Upper lobe of left lung (tissue), 6 donors: ENCODE results near the gene NUDCD3. TPM values are rescaled to one million over a fixed set of nuclear protein-coding genes. Genes with fewer than 3 reads are reported as not detected.

Experiments used
- ATAC-seq, 2 donors: fragments of 200-7000 bp; cut with Tn5 transposase; one replicate each; pipeline ENCODE4 v1.9.1; 2022; ENCODE audit warnings: mild to moderate bottlenecking in 2 of 2, moderate library complexity in 2 of 2; ENCODE audit not compliant: low FRiP score in 2 of 2
- DNase-seq, 2 donors: peaks; one replicate each; pipeline ENCODE4 v3.0.0-alpha.2; 2019 to 2020
- H3K27ac ChIP-seq, 4 donors: fragments of 200-600 bp; sonication (generic); one replicate each; pipeline ENCODE4 v1.5.1; 2016 to 2019
- H3K27me3 ChIP-seq, 4 donors: fragments of 200-600 bp; sonication (generic); one replicate each; pipeline ENCODE4 v1.5.1; 2017 to 2019
- H3K36me3 ChIP-seq, 4 donors: fragments of 200-600 bp; sonication (generic); one replicate each; pipeline ENCODE4 v1.5.1; 2016 to 2019
- H3K4me1 ChIP-seq, 4 donors: fragments of 200-600 bp; sonication (generic); one replicate each; pipeline ENCODE4 v1.5.1; 2018 to 2019
- H3K4me3 ChIP-seq, 4 donors: fragments of 200-600 bp; sonication (generic); one replicate each; pipeline ENCODE4 v1.5.1; 2017 to 2019; ENCODE audit warnings: mild to moderate bottlenecking in 2 of 4, moderate library complexity in 1 of 4
- H3K9me3 ChIP-seq, 4 donors: fragments of 200-600 bp; sonication (generic); one replicate each; pipeline ENCODE4 v1.5.1; 2018 to 2019
- EP300 ChIP-seq, 4 donors: sonication (generic); formaldehyde crosslinking; IDR thresholded peaks; one replicate each; pipeline ENCODE4 v1.5.1; 2017; ENCODE audit warnings: antibody characterized with exemption in 4 of 4, control low read depth in 2 of 4
- POLR2A ChIP-seq, 4 donors: fragments of 450-650 bp; IDR thresholded peaks; one replicate each; pipeline ENCODE4 v1.5.1; 2016 to 2017; ENCODE audit warnings: antibody characterized with exemption in 4 of 4, mild to moderate bottlenecking in 2 of 4
- POLR2AphosphoS5 ChIP-seq, 2 donors: sonication (generic); formaldehyde crosslinking; IDR thresholded peaks; one replicate each; pipeline ENCODE4 v1.5.1; 2017; ENCODE audit warnings: antibody characterized with exemption in 2 of 2
- WGBS, 2 donors: methylation state at CpG; one replicate each; pipeline ENCODE4 v1.1.5; 2017 to 2018; 5-methylcytosine and 5-hydroxymethylcytosine counted together
- total RNA-seq, 6 donors: library from RNA; depleted of rRNA in 4 of 6; stranded (reverse); fragments of >200 nt in 4 of 6; gene quantifications; one replicate each; pipeline versions ENCODE4 v1.1.0 to v1.2.1, GENCODE V29; 2016 to 2021
- TF ChIP-seq, protein P1 (sequence below), 6 experiments: fragments of 450-650 bp in 4 of 6; fragments of 200-600 bp in 2 of 6; sonication (generic) in 2 of 6; IDR thresholded peaks; one replicate each; pipeline ENCODE4 v1.5.1; 2016 to 2019; ENCODE audit warnings: antibody characterized with exemption in 6 of 6
- donor health status: DM: no; HTN: no; CAD: no; lungs with moderate emphysema.
- donor health status: DM: no; HTN: yes; CAD: no; lungs with severe emphysema.

The NUDCD3 gene
- total RNA-seq, 6 donors from 2014 or later: 48.5 to 104 (median 56.3) TPM

DNA sequence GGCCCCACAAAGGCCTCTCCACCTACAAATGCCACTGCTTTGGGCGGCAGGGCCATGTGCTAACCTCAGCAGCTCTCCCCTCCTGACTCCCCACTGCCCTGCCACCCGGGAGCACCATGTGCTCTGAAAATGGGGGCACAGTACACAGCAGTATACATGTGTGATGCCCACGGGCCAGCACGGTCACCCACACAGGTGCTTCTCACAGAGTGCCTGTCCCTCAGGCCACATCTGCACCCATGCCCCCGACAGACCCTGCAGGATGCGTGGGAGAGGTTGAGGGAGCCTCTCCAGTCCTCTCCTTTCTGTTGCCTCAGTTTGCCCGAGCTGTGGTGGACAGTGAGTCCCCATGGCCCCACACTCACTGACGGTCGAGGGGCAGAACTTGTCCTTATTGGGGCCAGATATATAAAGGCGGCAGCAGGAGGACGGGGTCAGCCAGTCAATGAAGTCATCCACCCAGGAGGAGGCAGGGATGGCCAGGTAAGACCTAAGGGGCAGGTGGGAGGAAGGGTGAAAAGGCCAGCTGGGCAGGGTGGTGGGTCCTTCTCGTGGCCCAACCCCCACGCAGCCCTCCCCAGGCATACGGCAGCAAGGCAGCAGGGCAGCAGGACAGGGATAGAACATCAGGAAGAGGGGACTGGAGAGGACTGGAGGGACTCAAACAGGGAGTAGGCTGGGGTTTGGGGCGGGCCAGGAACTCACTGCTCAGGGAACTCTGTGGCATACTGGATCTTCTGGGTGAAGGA, 31.1 kb upstream of the NUDCD3 start:
- TF ChIP-seq, protein P1, sequence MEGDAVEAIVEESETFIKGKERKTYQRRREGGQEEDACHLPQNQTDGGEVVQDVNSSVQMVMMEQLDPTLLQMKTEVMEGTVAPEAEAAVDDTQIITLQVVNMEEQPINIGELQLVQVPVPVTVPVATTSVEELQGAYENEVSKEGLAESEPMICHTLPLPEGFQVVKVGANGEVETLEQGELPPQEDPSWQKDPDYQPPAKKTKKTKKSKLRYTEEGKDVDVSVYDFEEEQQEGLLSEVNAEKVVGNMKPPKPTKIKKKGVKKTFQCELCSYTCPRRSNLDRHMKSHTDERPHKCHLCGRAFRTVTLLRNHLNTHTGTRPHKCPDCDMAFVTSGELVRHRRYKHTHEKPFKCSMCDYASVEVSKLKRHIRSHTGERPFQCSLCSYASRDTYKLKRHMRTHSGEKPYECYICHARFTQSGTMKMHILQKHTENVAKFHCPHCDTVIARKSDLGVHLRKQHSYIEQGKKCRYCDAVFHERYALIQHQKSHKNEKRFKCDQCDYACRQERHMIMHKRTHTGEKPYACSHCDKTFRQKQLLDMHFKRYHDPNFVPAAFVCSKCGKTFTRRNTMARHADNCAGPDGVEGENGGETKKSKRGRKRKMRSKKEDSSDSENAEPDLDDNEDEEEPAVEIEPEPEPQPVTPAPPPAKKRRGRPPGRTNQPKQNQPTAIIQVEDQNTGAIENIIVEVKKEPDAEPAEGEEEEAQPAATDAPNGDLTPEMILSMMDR (IDR thresholded peaks at IDR 0.05): no peak
- no peak for TF ChIP-seq POLR2AphosphoS5 (IDR thresholded peaks at IDR 0.05)
- no peak for TF ChIP-seq POLR2A (IDR thresholded peaks at IDR 0.05)
- no peak for TF ChIP-seq EP300 (IDR thresholded peaks at IDR 0.05)
- Histone ChIP-seq H3K9me3 (peaks cover 0 to 12% (median 5%) of the 10 kb centered on the region in 4 donors), H3K27me3 (no peaks in the 10 kb centered on the region), H3K36me3 (no peaks in the 10 kb centered on the region), H3K4me1 (no peaks in the 10 kb centered on the region), H3K4me3 (no peak overlapping the region), H3K27ac (no peak overlapping the region)
- ATAC-seq: peak in 1 of 2 donors; percentile 34
- DNase-seq: no peak
- 83 to 89% methylated on average over 12 to 15 of the region's 15 CpGs for whole genome bisulfite sequencing, 2 donors

DNA sequence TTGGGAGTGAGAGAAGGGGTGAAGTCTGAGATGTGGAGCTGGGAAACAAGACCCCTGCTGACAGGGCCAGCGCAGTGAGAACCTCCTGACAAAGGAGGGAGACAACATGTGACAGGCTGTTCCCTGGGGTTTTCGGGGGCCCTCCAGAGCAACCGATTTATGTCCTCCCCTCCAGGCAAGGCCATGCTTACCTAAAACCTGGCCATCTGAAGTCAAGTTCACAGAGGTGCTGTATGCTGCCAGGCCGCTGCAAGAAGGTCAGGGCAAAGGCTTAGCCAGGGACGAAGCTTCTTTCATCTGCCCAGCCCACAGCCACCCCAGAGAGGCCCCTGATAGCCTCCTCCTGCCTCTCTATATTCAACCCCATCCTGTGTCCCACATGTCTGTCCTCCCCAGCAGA, 30.1 kb upstream of the NUDCD3 start:
- DNase-seq (no peak), ATAC-seq (no peak)
- no peaks in the 10 kb centered on the region for H3K36me3 ChIP-seq
- no peaks in the 10 kb centered on the region for H3K27me3 ChIP-seq
- H3K9me3 ChIP-seq: peaks cover 0 to 7% (median 5%) of the 10 kb centered on the region in 4 donors
- no peak overlapping the region for H3K4me3 ChIP-seq
- WGBS, 2 donors: 61 to 85% methylated on average over 2 to 5 of the region's 5 CpGs
- no peak overlapping the region for H3K27ac ChIP-seq
- no peak for TF ChIP-seq EP300 (IDR thresholded peaks at IDR 0.05)
- TF ChIP-seq, protein P1 (IDR thresholded peaks at IDR 0.05): no peak
- no peak for TF ChIP-seq POLR2A (IDR thresholded peaks at IDR 0.05)
- no peak for TF ChIP-seq POLR2AphosphoS5 (IDR thresholded peaks at IDR 0.05)
- H3K4me1 ChIP-seq: no peaks in the 10 kb centered on the region

DNA sequence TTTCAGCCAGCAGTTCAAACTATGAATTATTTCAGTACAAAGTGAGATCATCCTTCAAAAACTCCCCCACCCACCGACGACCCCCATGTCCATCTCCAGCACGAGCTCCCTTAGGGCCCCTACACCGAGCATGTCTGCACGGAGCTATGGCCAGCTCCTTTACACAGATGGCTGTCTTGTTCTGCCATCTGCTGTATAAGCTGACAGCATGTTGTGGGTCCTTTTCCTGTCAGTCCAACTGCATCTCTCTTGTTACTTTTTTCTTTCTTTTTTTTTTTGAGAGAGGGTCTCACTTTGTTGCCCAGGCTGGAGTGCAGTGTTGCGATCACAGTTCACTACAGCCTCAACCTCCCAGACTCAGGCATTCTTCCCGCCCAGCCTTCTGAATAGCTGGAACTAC, 29.1 kb upstream of the NUDCD3 start:
- TF ChIP-seq POLR2AphosphoS5 (IDR thresholded peaks at IDR 0.05): no peak
- no peak for TF ChIP-seq EP300 (IDR thresholded peaks at IDR 0.05)
- TF ChIP-seq, protein P1 (IDR thresholded peaks at IDR 0.05): no peak
- WGBS, 2 donors: 71 to 77% methylated on average over 7 of the region's 7 CpGs
- H3K9me3 ChIP-seq: peaks cover 0 to 3% (median 1%) of the 10 kb centered on the region in 4 donors

DNA sequence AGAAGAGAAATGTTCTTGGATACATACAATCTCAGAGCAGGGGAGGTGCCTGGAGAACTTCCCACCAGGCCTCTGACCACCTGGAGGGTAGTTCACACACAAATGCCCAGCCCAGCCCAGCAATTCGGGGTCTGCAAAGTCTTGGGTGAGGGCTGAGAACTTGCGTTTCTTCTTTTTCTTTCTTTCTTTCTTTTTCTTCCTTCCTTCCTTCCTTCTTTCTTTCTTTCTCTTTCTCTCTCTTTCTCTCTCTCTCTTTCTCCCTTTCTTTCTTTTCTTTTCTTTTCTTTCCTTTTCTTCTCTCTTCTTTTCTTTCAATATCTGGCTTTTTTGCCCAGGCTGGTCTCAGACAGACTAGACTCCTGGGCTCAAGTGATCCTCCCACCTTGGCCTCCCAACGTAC, 28.3 kb upstream of the NUDCD3 start:
- Histone ChIP-seq H3K36me3 (no peaks in the 10 kb centered on the region), H3K27me3 (no peaks in the 10 kb centered on the region), H3K27ac (no peak overlapping the region), H3K9me3 (no peaks in the 10 kb centered on the region), H3K4me1 (no peaks in the 10 kb centered on the region), H3K4me3 (no peak overlapping the region)
- TF ChIP-seq POLR2AphosphoS5 (IDR thresholded peaks at IDR 0.05) (no peak), POLR2A (IDR thresholded peaks at IDR 0.05) (no peak), EP300 (IDR thresholded peaks at IDR 0.05) (no peak)
- TF ChIP-seq, protein P1 (IDR thresholded peaks at IDR 0.05): no peak
- WGBS, 2 donors: 63 to 76% methylated on average over 3 of the region's 3 CpGs
- no peak for DNase-seq
- no peak for ATAC-seq

More for the DNA sequence above, 29.1 kb upstream of the NUDCD3 start:
- Histone ChIP-seq H3K27ac (no peak overlapping the region), H3K4me3 (no peak overlapping the region), H3K4me1 (no peaks in the 10 kb centered on the region), H3K36me3 (no peaks in the 10 kb centered on the region), H3K27me3 (no peaks in the 10 kb centered on the region)
- ATAC-seq (no peak), DNase-seq (no peak)

DNA sequence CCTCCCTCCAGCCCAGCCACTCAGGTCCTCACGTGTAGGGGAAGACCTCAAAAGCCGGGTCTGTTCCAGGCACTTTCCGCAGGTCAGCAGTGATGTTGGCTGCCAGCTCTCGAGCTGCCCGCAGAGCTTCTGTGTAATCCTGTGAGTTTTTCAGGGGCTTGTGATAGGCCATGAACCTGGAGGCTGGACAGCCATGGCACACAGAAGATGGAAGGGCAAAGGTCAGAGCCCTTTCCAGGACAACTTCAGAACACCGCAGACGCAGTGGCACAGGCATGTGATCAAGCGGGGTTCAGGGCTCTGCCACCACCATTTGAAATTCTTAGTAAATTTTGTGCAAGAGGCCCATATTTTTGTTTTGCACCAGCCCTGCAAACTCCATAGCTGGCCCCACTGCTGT, 26.7 kb upstream of the NUDCD3 start:
- DNase-seq (no peak), ATAC-seq (no peak)
- H3K4me1 ChIP-seq: no peaks in the 10 kb centered on the region
- no peaks in the 10 kb centered on the region for H3K9me3 ChIP-seq
- no peak overlapping the region for H3K27ac ChIP-seq
- no peaks in the 10 kb centered on the region for H3K27me3 ChIP-seq
- TF ChIP-seq POLR2A (IDR thresholded peaks at IDR 0.05) (no peak), EP300 (IDR thresholded peaks at IDR 0.05) (no peak), POLR2AphosphoS5 (IDR thresholded peaks at IDR 0.05) (no peak)
- TF ChIP-seq, protein P1 (IDR thresholded peaks at IDR 0.05): no peak
- 81 to 93% methylated on average over 5 to 8 of the region's 8 CpGs for WGBS, 2 donors
- no peaks in the 10 kb centered on the region for H3K36me3 ChIP-seq
- no peak overlapping the region for H3K4me3 ChIP-seq
